ENCODE results near the gene EFNA1. TPM values are rescaled to one million over a fixed set of nuclear protein-coding genes. Genes with fewer than 3 reads are reported as not detected.

EFNA1 gene
- total and polyA plus RNA-seq, 2 of the 8 experiments (the other 6 are each of a cell fraction or from before 2014, with no cell fraction given): 4.9 to 14.6 TPM

- Histone ChIP-seq H3K14ac (ENCODE audit: insufficient read length) (no peak overlapping the region), H2AK5ac (ENCODE audit: low read depth, low read length) (no peak overlapping the region), H2BK12ac (ENCODE audit: low read depth, low read length) (no peak overlapping the region), H3K9me3 (ENCODE audit: insufficient read depth in 2 of 2, low read depth in 1 of 2, low read length in 1 of 2) (no peaks in the 10 kb centered on the region), H4K8ac (ENCODE audit: extremely low read depth, insufficient read depth, low read length) (no peak overlapping the region), H3K18ac (ENCODE audit: extremely low read depth, low read length) (no peak overlapping the region), H2BK15ac (ENCODE audit: low read length) (no peak overlapping the region), H4K91ac (replicated peaks; ENCODE audit: insufficient read length, low read length) (no peak overlapping the region), H3K4me3 (ENCODE audit: extremely low read depth in 1 of 4, insufficient read depth in 2 of 4, low read depth in 3 of 4, low read length in 4 of 4) (no peak overlapping the region), H3K4me1 (replicated peaks in 1 of 4; ENCODE audit: control insufficient read depth in 3 of 4, insufficient read depth in 4 of 4, low read length in 3 of 4) (peaks cover 3 to 30% (median 17%) of the 10 kb centered on the region in 4 experiments), H3K23me2 (ENCODE audit: low read depth, low read length) (peaks cover 21% of the 10 kb centered on the region), H4K20me1 (replicated peaks in 1 of 2; ENCODE audit: control insufficient read depth in 1 of 2, insufficient read depth in 2 of 2, low read length in 2 of 2) (peaks cover 2 to 3% of the 10 kb centered on the region in 2 experiments), H3K79me1 (ENCODE audit: low read depth, low read length) (no peaks in the 10 kb centered on the region; the same call in 1 of the 2 replicates), H3K23ac (ENCODE audit: insufficient read length) (no peak overlapping the region), H3K27ac (ENCODE audit: low read depth, low read length) (no peak overlapping the region), H2BK5ac (ENCODE audit: low read depth, low read length) (no peak overlapping the region), H3K79me2 (ENCODE audit: control insufficient read depth in 1 of 2, insufficient read depth in 2 of 2, low read length in 2 of 2) (peaks cover 0 to 16% of the 10 kb centered on the region in 2 experiments; a peak in 2 of 4 replicates), H3K36me3 (ENCODE audit: control insufficient read depth in 2 of 4, insufficient read depth in 4 of 4, low read length in 3 of 4) (peaks cover 0 to 10% (median 7%) of the 10 kb centered on the region in 4 experiments; a peak in 5 of 8 replicates), H3K56ac (replicated peaks; ENCODE audit: insufficient read length, low read depth, low read length) (no peak overlapping the region), H2BK20ac (ENCODE audit: low read length) (no peak overlapping the region), H3K4ac (replicated peaks; ENCODE audit: insufficient read length, low read depth, low read length) (no peak overlapping the region), H2AFZ (ENCODE audit: low read length) (no peak overlapping the region), H3K27me3 (replicated peaks in 1 of 4; ENCODE audit: control insufficient read depth in 3 of 4, extremely low read depth in 1 of 4, insufficient read depth in 3 of 4, low read length in 3 of 4) (no peaks in the 10 kb centered on the region), H3K9ac (replicated peaks in 1 of 4; ENCODE audit: extremely low read depth in 1 of 4, low read depth in 3 of 4, low read length in 3 of 4) (no peak overlapping the region), H4K5ac (ENCODE audit: insufficient read length, low read depth, low read length) (no peak overlapping the region), H2BK120ac (replicated peaks; ENCODE audit: low read depth, low read length) (no peak overlapping the region), H3K4me2 (ENCODE audit: insufficient read depth in 1 of 2, low read depth in 2 of 2, low read length in 2 of 2) (no peak overlapping the region)
- no peak for FAIRE-seq
- no peak for DNase-seq (ENCODE audit: low read depth in 1 of 2, low spot score in 2 of 2)
- POLR2A ChIA-PET (ENCODE audit: partially characterized antibody): interaction anchor here (20.5 kb wide), 1 partner anchor 30 kb away, joined by 512 read pairs; the partner anchor contains the start of genes MTX1 and THBS3
- WGBS, 2 experiments (ENCODE audit: extremely low coverage in 1 of 2, insufficient coverage in 1 of 2, insufficient read length in 1 of 2, insufficient replicate concordance in 2 of 2, low coverage in 1 of 2, low lambda C conversion rate in 2 of 2, missing lambda C conversion rate in 1 of 2): 93% methylated on average over 7 of the region's 7 CpGs; no CpG with 5 or more reads in 1 of the 2 experiments
- CTCF ChIA-PET (ENCODE audit: partially characterized antibody): interaction anchor here (2.1 to 12.4 kb wide), 5 partner anchors 37 to 110 kb away, joined by 7 to 215 read pairs (median 101); partner anchors contain the start of genes DPM3, EFNA1 and SLC50A1
- TF ChIP-seq SP4 (IDR thresholded peaks at IDR 0.05; ENCODE audit: low read length) (no peak), GTF2F1 (IDR thresholded peaks at IDR 0.05; ENCODE audit: borderline replicate concordance, low read depth, low read length) (no peak), HDAC6 (IDR thresholded peaks at IDR 0.05; ENCODE audit: low read depth, low read length) (no peak), CREB1 (IDR thresholded peaks at IDR 0.05) (no peak), CEBPB (IDR thresholded peaks at IDR 0.05; ENCODE audit: low read depth, low read length) (no peak), RAD21 (IDR thresholded peaks at IDR 0.05 in 1 of 2, conservative IDR thresholded peaks at IDR 0.05 in 1 of 2; ENCODE audit: low read depth in 2 of 2, low read length in 2 of 2) (no peak), JUND (IDR thresholded peaks at IDR 0.05; ENCODE audit: low read length) (no peak), KDM5A (IDR thresholded peaks at IDR 0.05; ENCODE audit: low read length) (no peak), NANOG (IDR thresholded peaks at IDR 0.05; ENCODE audit: insufficient read depth, low read depth, low read length, poor library complexity, severe bottlenecking) (no peak), EP300 (IDR thresholded peaks at IDR 0.05; ENCODE audit: borderline replicate concordance in 1 of 2, low read depth in 2 of 2, low read length in 2 of 2) (no peak), MAX (IDR thresholded peaks at IDR 0.05) (no peak), SIRT6 (IDR thresholded peaks at IDR 0.05; ENCODE audit: low read length) (no peak), RBBP5 (IDR thresholded peaks at IDR 0.05; ENCODE audit: borderline replicate concordance, low read depth, low read length) (no peak), RXRA (IDR thresholded peaks at IDR 0.05; ENCODE audit: insufficient read depth, low read depth, low read length) (no peak)
These were observed 43.1 kb downstream of the EFNA1 start for GRCh38 chr1:155170806-155171205.

Measured in H1 (cell line).